Pancreas (tissue), 10 donors: Measurements from ENCODE around the gene PDZD7. TPM values are rescaled to one million over a fixed set of nuclear protein-coding genes. Genes with fewer than 3 reads are reported as not detected.

ENCODE experiments used
- ATAC-seq, 4 donors: fragments of 200-7000 bp; cut with Tn5 transposase; one replicate each; pipeline versions ENCODE4 v1.8.0 to v1.9.1; 2020; ENCODE audit warnings: mild to moderate bottlenecking in 4 of 4, moderate library complexity in 4 of 4
- DNase-seq, 6 donors: peaks; one replicate each; pipeline ENCODE4 v3.0.0-alpha.2; 2020
- FAIRE-seq: peaks from 2 replicates; lab custom pipeline; 2012; peaks lifted over from hg19 to GRCh38; lab: Jason Lieb, UNC
- H3K27ac ChIP-seq, 4 donors: fragments of 200-600 bp; sonication (generic); 1 replicate in 3 of 4; 2 replicates in 1 of 4; pipeline versions ENCODE4 v1.5.0 to v1.8.0; 2020
- H3K27me3 ChIP-seq, 4 donors: fragments of 200-600 bp; one replicate each; pipeline ENCODE4 v1.8.0; 2021
- H3K36me3 ChIP-seq, 3 donors: fragments of 200-600 bp; sonication (generic) in 1 of 3; one replicate each; pipeline versions ENCODE4 v1.5.0 to v1.8.0; 2020 to 2021
- H3K4me1 ChIP-seq, 3 donors: fragments of 200-600 bp; one replicate each; pipeline ENCODE4 v1.8.0; 2021
- H3K4me3 ChIP-seq, 4 donors: fragments of 200-600 bp; sonication (generic) in 2 of 4; one replicate each; pipeline versions ENCODE4 v1.5.0 to v1.8.0; 2020 to 2021
- H3K9me3 ChIP-seq, 4 donors: fragments of 200-600 bp; one replicate each; pipeline ENCODE4 v1.8.0; 2021
- CTCF ChIP-seq, 4 donors: fragments of 200-600 bp; sonication (generic) in 3 of 4; IDR thresholded peaks; one replicate each; pipeline versions ENCODE4 v1.5.0 to v1.8.0; 2021; ENCODE audit warnings: antibody characterized with exemption in 4 of 4
- WGBS, 2 donors: extraction: QIAGEN DNeasy Blood & Tissue Kit; methylation state at CpG; one replicate each; pipeline ENCODE4 v1.1.7; 2013; 5-methylcytosine and 5-hydroxymethylcytosine counted together
- intact Hi-C, 3 donors: fragments of 100-400 bp; cut with DNase I; formaldehyde crosslinking; loops; one replicate each; pipeline versions ENCODE4 v1.11.1 to v1.14.2; 2022
- polyA plus RNA-seq, 2 donors: library from polyadenylated mRNA; stranded (reverse); fragments of 200-250 nt; gene quantifications; one replicate each; pipeline ENCODE4 v1.2.3, GENCODE V29; 2013
- total RNA-seq, 6 donors: library from RNA; stranded (reverse); fragmentation: NEBNext Ultra II Directional in 4 of 6; extraction: Animal tissue kit (Norgen Biotek cat#: 25700) in 4 of 6; gene quantifications; one replicate each; pipeline versions ENCODE4 v1.2.1 to v1.2.4, GENCODE V29; 2021 to 2023
- donor health status: healthy with polysubstance abuse.
- donor health status: DM: no; HTN: no; CAD: no; lungs with moderate emphysema.
- donor health status: DM: no; HTN: no; CAD: no.
- donor health status: control.
- donor health status: control.
- donor health status: Bipolar disorder and iron deficiency.
- donor health status: DM: yes; HTN: yes; CAD: no.
- donor health status: DM: no; HTN: no; CAD: no.
- donor health status: DM: no; HTN: no; CAD: no.
- donor health status: DM: yes; HTN: yes; CAD: no.

The PDZD7 gene
- total and polyA plus RNA-seq, 8 donors = 0.18 to 0.99 (median 0.38) TPM

GRCh38 chr10:100986952-100987684 lies 43.8 kb downstream of the PDZD7 start, which contains the start of the genes MRPL43 and TWNK:
MRPL43 (minus strand) TSS chr10:100987497; CDS start chr10:100987443, 54 bp downstream.
TWNK (plus strand) TSS chr10:100987543; CDS start chr10:100988211, 668 bp downstream.
- H3K27ac ChIP-seq = peak within 1 kb of the TSS; percentile 35 to 72 (median 66)
- FAIRE-seq (no peak), DNase-seq (peak; percentile 76 to 92 (median 86)), ATAC-seq (peak; percentile 87 to 96 (median 94))
- TF ChIP-seq CTCF (IDR thresholded peaks at IDR 0.05) = no peak
- H3K36me3 ChIP-seq = peaks cover 0 to 3% (median 0%) of the 10 kb centered on the region in 3 donors
- peaks cover 7 to 27% (median 14%) of the 10 kb centered on the region in 3 donors for H3K4me1 ChIP-seq
- intact Hi-C loops = no loop called here
- no peaks in the 10 kb centered on the region for H3K27me3 ChIP-seq
- peak within 1 kb of the TSS; percentile 74 to 96 (median 84) for H3K4me3 ChIP-seq
- H3K9me3 ChIP-seq = no peaks in the 10 kb centered on the region
- WGBS, 2 donors = 1% methylated on average over 72 to 75 of the region's 75 CpGs

GRCh38 chr10:100986623-100986951 lies 44.3 kb downstream of the PDZD7 start:
- no peak for FAIRE-seq
- intact Hi-C loops = no loop called here
- H3K27ac ChIP-seq = peak overlapping the region in 1 of 4 donors; percentile 62
- H3K4me1 ChIP-seq = peaks cover 7 to 27% (median 14%) of the 10 kb centered on the region in 3 donors
- ATAC-seq = peak in 2 of 4 donors; percentile 3 to 19
- DNase-seq = no peak
- TF ChIP-seq CTCF (IDR thresholded peaks at IDR 0.05) = no peak
- H3K36me3 ChIP-seq = peaks cover 0 to 3% (median 0%) of the 10 kb centered on the region in 3 donors
- H3K4me3 ChIP-seq = peak overlapping the region; percentile 74 to 96 (median 84)
- WGBS, 2 donors = 5 to 6% methylated on average over 17 of the region's 17 CpGs
- H3K27me3 ChIP-seq = no peaks in the 10 kb centered on the region
- H3K9me3 ChIP-seq = no peaks in the 10 kb centered on the region

- peaks cover 7 to 27% (median 14%) of the 10 kb centered on the region in 3 donors for H3K4me1 ChIP-seq
- ATAC-seq = no peak
- no peak overlapping the region for H3K27ac ChIP-seq
- intact Hi-C loops = no loop called here
- FAIRE-seq = no peak
- peaks cover 0 to 3% (median 0%) of the 10 kb centered on the region in 3 donors for H3K36me3 ChIP-seq
- no peak overlapping the region for H3K4me3 ChIP-seq
- peak in 1 of 6 donors; percentile 40 for DNase-seq
- WGBS, 2 donors = 30 to 36% methylated on average over 5 of the region's 5 CpGs
- no peak for TF ChIP-seq CTCF (IDR thresholded peaks at IDR 0.05)
- no peaks in the 10 kb centered on the region for H3K27me3 ChIP-seq
- no peaks in the 10 kb centered on the region for H3K9me3 ChIP-seq
These were observed 45.6 kb downstream of the PDZD7 start for GRCh38 chr10:100985336-100985735.

GRCh38 chr10:100984672-100985177 lies 46.2 kb downstream of the PDZD7 start:
- FAIRE-seq (no peak), DNase-seq (peak in 2 of 6 donors; percentile 13 to 27), ATAC-seq (no peak)
- Histone ChIP-seq H3K9me3 (no peaks in the 10 kb centered on the region), H3K4me3 (no peak overlapping the region), H3K36me3 (peaks cover 0 to 5% (median 3%) of the 10 kb centered on the region in 3 donors), H3K4me1 (peaks cover 7 to 27% (median 14%) of the 10 kb centered on the region in 3 donors), H3K27me3 (no peaks in the 10 kb centered on the region), H3K27ac (no peak overlapping the region)
- intact Hi-C loops = no loop called here
- TF ChIP-seq CTCF (IDR thresholded peaks at IDR 0.05) = no peak
- 71 to 76% methylated on average over 2 of the region's 2 CpGs for WGBS, 2 donors
